ENCODE data around the gene DYNC2LI1.
A peak's percentile ranks its signal among the peaks of the same experiment; 100 is the strongest.

GRCh38 chr2:43798300-43798699 lies 24.5 kb downstream of the DYNC2LI1 start:
- TF ChIP-seq CTCF (IDR thresholded peaks at IDR 0.05; ENCODE audit: low read length) (peak; percentile 33), EZH2phosphoT487 (IDR thresholded peaks at IDR 0.05; ENCODE audit: low read length) (no peak)

Data from MM.1S (cell line).